Esophagus muscularis mucosa (tissue), 4 donors: Measurements from ENCODE around the gene MYH3. TPM values are rescaled to one million over a fixed set of nuclear protein-coding genes. Genes with fewer than 3 reads are reported as not detected.

Experiments
- DNase-seq: peaks from one replicate; pipeline ENCODE4 v3.0.0-alpha.2; 2017; ENCODE audit errors: extremely low spot score
- H3K27ac ChIP-seq, 4 donors: fragments of 200-600 bp; sonication (generic); replicated peaks in 1 of 4; 1 replicate in 3 of 4; 2 replicates in 1 of 4; pipeline ENCODE4 v1.5.1; 2016 to 2019; ENCODE audit warnings: mild to moderate bottlenecking in 1 of 4
- H3K27me3 ChIP-seq, 4 donors: fragments of 200-600 bp; sonication (generic); one replicate each; pipeline versions ENCODE4 v1.5.1 to v1.6.0; 2016 to 2019
- H3K36me3 ChIP-seq, 4 donors: fragments of 200-600 bp; sonication (generic); one replicate each; pipeline ENCODE4 v1.5.1; 2016 to 2019
- H3K4me1 ChIP-seq, 4 donors: fragments of 200-600 bp; sonication (generic); one replicate each; pipeline ENCODE4 v1.5.1; 2016 to 2019
- H3K4me3 ChIP-seq, 4 donors: fragments of 200-600 bp; sonication (generic); 1 replicate in 2 of 4; 2 replicates in 2 of 4; pipeline ENCODE4 v1.5.1; 2016 to 2019; ENCODE audit warnings: mild to moderate bottlenecking in 4 of 4, moderate library complexity in 1 of 4
- H3K9me3 ChIP-seq, 4 donors: fragments of 200-600 bp; sonication (generic); 1 replicate in 3 of 4; 2 replicates in 1 of 4; pipeline ENCODE4 v1.5.1; 2016 to 2019
- EP300 ChIP-seq: sonication (generic); formaldehyde crosslinking; IDR thresholded peaks from one replicate; pipeline ENCODE4 v1.6.1; 2017; ENCODE audit warnings: antibody characterized with exemption
- POLR2A ChIP-seq: fragments of 450-650 bp; IDR thresholded peaks from one replicate; pipeline ENCODE4 v1.6.1; 2017; ENCODE audit warnings: antibody characterized with exemption, moderate library complexity, mild to moderate bottlenecking, low read depth
- POLR2AphosphoS5 ChIP-seq, 2 donors: sonication (generic); formaldehyde crosslinking; IDR thresholded peaks; one replicate each; pipeline ENCODE4 v1.6.1; 2017; ENCODE audit warnings: antibody characterized with exemption in 2 of 2
- WGBS: methylation state at CpG from one replicate; pipeline ENCODE4 v1.1.5; 2018; 5-methylcytosine and 5-hydroxymethylcytosine counted together
- intact Hi-C: fragments of 100-400 bp; cut with DNase I; formaldehyde crosslinking; loops from one replicate; pipeline ENCODE4 v1.15.1; 2023
- total RNA-seq, 4 donors: library from RNA; depleted of rRNA; stranded (reverse); fragments of >200 nt; gene quantifications; one replicate each; pipeline versions ENCODE4 v1.1.0 to v1.2.1, GENCODE V29; 2016
- TF ChIP-seq, protein P1 (sequence below), 3 experiments: fragments of 200-600 bp in 2 of 3; fragments of 450-650 bp in 1 of 3; sonication (generic) in 2 of 3; IDR thresholded peaks; one replicate each; pipeline ENCODE4 v1.5.1; 2017 to 2019; ENCODE audit warnings: antibody characterized with exemption in 3 of 3, mild to moderate bottlenecking in 2 of 3, moderate library complexity in 1 of 3

MYH3 gene
- total RNA-seq, 4 donors from 2014 or later, result 0.83 to 2.4 (median 1.6) TPM

- Histone ChIP-seq H3K27me3 (no peaks in the 10 kb centered on the region), H3K27ac (no peak overlapping the region), H3K4me3 (no peak overlapping the region), H3K9me3 (no peaks in the 10 kb centered on the region), H3K36me3 (peaks cover 0 to 54% (median 47%) of the 10 kb centered on the region in 4 donors), H3K4me1 (no peaks in the 10 kb centered on the region)
- intact Hi-C loops, result no loop called here
- whole genome bisulfite sequencing, result 92% methylated on average over 4 of the region's 4 CpGs
- TF ChIP-seq, protein P1, sequence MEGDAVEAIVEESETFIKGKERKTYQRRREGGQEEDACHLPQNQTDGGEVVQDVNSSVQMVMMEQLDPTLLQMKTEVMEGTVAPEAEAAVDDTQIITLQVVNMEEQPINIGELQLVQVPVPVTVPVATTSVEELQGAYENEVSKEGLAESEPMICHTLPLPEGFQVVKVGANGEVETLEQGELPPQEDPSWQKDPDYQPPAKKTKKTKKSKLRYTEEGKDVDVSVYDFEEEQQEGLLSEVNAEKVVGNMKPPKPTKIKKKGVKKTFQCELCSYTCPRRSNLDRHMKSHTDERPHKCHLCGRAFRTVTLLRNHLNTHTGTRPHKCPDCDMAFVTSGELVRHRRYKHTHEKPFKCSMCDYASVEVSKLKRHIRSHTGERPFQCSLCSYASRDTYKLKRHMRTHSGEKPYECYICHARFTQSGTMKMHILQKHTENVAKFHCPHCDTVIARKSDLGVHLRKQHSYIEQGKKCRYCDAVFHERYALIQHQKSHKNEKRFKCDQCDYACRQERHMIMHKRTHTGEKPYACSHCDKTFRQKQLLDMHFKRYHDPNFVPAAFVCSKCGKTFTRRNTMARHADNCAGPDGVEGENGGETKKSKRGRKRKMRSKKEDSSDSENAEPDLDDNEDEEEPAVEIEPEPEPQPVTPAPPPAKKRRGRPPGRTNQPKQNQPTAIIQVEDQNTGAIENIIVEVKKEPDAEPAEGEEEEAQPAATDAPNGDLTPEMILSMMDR (IDR thresholded peaks at IDR 0.05), result no peak
- TF ChIP-seq EP300 (no peak), POLR2AphosphoS5 (IDR thresholded peaks at IDR 0.05) (no peak), POLR2A (no peak)
- no peak for DNase-seq
Observed at GRCh38 chr17:10674704-10675103, 17.6 kb upstream of the MYH3 start.

DNA sequence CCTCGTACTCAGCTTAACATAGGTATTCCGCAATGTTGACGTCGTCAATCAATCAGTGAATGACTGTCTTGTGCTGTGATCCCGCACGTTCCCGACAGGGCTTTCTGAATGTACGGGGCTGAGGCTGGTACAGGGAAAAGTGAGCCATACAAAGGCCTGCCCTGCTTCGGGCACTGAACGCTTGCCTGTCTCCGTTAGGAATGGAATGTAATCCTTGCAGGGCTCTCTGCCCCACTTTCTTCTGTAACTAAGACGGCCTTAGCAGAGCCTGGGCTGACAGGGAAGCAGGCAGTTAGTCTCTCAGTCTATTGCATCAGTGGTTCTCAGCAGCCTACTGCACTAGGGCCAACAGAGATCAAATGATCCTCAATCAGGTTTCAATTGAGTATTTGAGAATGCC, 16.2 kb upstream of the MYH3 start:
- 87% methylated on average over 12 of the region's 12 CpGs for WGBS
- peaks cover 0 to 44% (median 35%) of the 10 kb centered on the region in 4 donors for H3K36me3 ChIP-seq
- no peak for DNase-seq
- no peaks in the 10 kb centered on the region for H3K4me1 ChIP-seq
- no peaks in the 10 kb centered on the region for H3K9me3 ChIP-seq
- peak overlapping the region in 2 of 4 donors; percentile 29 to 60 for H3K27ac ChIP-seq
- TF ChIP-seq POLR2AphosphoS5 (IDR thresholded peaks at IDR 0.05) (no peak), POLR2A (no peak), EP300 (no peak)
- TF ChIP-seq, protein P1 (IDR thresholded peaks at IDR 0.05), result no peak
- H3K4me3 ChIP-seq, result no peak overlapping the region
- H3K27me3 ChIP-seq, result no peaks in the 10 kb centered on the region
- intact Hi-C loops, result no loop called here

DNA sequence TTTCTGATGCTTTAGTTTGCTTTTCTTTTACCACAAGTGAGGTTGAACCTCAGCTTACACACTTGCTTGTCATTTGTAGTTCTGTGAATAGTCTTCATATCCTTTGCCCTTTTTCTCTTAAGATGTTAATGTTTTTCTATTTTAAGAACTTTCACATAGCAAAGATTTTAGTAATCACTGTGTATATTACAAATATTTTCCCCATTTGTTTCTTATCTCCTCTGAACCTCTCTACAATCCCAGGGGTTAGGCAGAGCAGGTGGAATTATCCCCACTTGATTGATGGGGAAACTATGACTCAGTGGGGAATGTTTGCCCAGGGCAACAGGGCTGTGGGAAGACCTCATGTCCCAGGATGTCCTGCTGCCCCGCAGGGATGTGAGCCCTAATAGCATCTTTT, 11.7 kb upstream of the MYH3 start:
- TF ChIP-seq EP300 (no peak), POLR2A (no peak), POLR2AphosphoS5 (IDR thresholded peaks at IDR 0.05) (no peak)
- TF ChIP-seq, protein P1 (IDR thresholded peaks at IDR 0.05), result no peak
- no peak for DNase-seq
- Histone ChIP-seq H3K27me3 (no peaks in the 10 kb centered on the region), H3K4me1 (no peaks in the 10 kb centered on the region), H3K36me3 (peaks cover 0 to 14% (median 6%) of the 10 kb centered on the region in 4 donors), H3K9me3 (no peaks in the 10 kb centered on the region), H3K27ac (no peak overlapping the region), H3K4me3 (no peak overlapping the region)
- intact Hi-C loops, result loop anchor here (5.0 kb wide), 1 partner anchor 49 kb away; no protein-coding TSS in a partner anchor
- 73% methylated on average over 1 of the region's 1 CpG for whole genome bisulfite sequencing

GRCh38 chr17:10666906-10667305, 9.8 kb upstream of the MYH3 start:
- H3K4me3 ChIP-seq, result no peak overlapping the region
- no peaks in the 10 kb centered on the region for H3K9me3 ChIP-seq
- 73% methylated on average over 5 of the region's 5 CpGs for WGBS
- TF ChIP-seq EP300 (no peak), POLR2A (no peak)
- no peak for DNase-seq
- H3K4me1 ChIP-seq, result no peaks in the 10 kb centered on the region
- intact Hi-C loops, result loop anchor here (5.0 kb wide), 1 partner anchor 50 kb away; no protein-coding TSS in a partner anchor
- peaks cover 0 to 14% (median 2%) of the 10 kb centered on the region in 4 donors for H3K36me3 ChIP-seq
- no peak overlapping the region for H3K27ac ChIP-seq
- H3K27me3 ChIP-seq, result no peaks in the 10 kb centered on the region

DNA sequence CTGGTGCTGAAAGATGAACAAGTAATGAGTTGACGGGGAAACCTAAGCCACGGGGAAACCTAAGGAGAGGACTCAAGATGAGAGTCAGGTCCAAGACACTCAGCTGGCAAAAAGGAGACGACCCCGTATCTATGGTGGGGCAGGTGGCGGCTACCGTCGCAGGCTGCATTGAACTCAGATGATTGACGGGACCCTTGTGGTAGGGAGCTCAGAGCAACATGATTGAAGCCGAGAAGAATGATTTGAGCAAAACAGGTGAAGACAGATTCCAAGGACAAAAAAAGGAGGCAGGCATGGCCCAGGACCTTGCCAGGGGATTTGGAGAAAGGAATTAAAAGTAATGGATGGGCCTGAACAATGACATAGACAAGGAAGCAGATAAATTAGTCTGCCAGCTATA, 7.5 kb upstream of the MYH3 start:
- H3K27me3 ChIP-seq, result no peaks in the 10 kb centered on the region
- no peaks in the 10 kb centered on the region for H3K9me3 ChIP-seq
- no peaks in the 10 kb centered on the region for H3K4me1 ChIP-seq
- H3K36me3 ChIP-seq, result peaks cover 0 to 25% (median 4%) of the 10 kb centered on the region in 4 donors
- intact Hi-C loops, result no loop called here
- TF ChIP-seq, protein P1 (IDR thresholded peaks at IDR 0.05), result no peak
- TF ChIP-seq POLR2AphosphoS5 (IDR thresholded peaks at IDR 0.05), result no peak
- no peak for TF ChIP-seq EP300
- TF ChIP-seq POLR2A, result no peak
- no peak for DNase-seq
- H3K27ac ChIP-seq, result no peak overlapping the region
- H3K4me3 ChIP-seq, result no peak overlapping the region
- 91% methylated on average over 9 of the region's 9 CpGs for WGBS
